ENCODE measurements around the gene SRRM1. TPM values are rescaled to one million over a fixed set of nuclear protein-coding genes. Genes with fewer than 3 reads are reported as not detected.
"Not testable (repeated sequence)": the region's sequence is repeated elsewhere in the genome, so short reads cannot be mapped to it uniquely, and the experiment has no call there.

The SRRM1 gene
- total RNA-seq, 1 experiment from 2014 or later: 55.3 TPM

- DNase-seq (ENCODE audit: low read depth): no peak
Measured at GRCh38 chr1:24695202-24695974, 52.3 kb downstream of the SRRM1 start.

DNA sequence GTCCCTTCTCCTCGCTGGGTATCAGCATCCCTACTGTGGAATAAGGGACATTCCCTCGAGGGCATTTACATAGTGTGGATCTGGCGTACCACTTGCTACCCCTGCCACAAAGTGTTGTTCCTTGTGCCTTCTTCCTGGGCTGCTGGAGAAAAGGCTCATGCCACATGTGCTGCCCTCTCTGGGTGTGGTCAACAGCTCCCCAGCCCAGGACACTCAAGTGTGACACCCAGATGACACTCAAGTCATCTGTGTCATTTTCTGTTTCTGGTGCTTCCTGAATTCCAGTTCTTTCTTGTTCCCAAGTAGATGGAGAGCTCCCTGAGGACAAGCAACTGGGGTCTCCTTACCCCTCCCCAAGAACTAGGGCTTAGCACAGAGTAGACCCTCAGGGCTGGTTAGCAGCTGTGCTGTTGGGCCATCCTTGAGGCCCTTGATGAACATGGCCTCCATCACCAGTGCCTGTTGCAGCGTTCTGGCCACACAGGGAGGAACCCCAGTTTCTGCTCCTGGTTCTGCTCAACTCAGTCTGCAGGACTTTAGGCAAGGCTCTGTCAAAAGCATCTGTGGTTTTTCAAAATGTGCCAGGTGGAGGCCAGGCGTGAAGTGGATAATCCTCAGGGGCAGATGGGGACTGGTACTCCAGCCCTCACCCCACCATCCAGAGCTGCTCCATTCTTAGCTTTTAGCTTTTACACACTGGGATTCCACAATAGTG is 53.1 kb downstream of the SRRM1 start:
- no peak for DNase-seq (ENCODE audit: low read depth)

DNA sequence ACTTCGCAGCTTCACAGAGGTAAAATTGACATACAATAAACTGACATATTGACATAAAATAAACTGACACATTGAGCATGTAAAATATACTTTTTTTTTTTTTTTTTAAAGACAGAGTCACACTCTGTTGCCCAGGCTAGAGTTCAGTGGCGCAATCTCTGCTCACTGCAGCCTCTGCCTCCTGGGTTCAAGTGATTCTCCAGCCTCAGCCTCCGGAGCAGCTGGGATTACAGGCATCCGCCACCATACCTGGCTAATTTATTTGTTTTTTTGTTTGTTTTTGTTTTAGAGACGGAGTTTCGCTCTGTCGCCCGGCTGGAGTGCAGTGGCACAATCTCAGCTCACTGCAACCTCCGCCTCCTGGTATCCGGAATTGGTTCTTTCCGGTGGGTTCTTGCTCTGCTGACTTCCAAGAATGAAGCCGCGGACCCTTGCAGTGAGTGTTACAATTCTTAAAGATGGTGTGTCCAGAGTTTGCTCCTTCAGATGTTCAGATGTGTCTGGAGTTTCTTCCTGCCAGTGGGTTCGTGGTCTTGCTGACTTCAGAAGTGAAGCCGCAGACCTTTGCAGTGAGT is 53.7 kb downstream of the SRRM1 start:
- no peak for DNase-seq (ENCODE audit: low read depth)

- DNase-seq (ENCODE audit: low read depth): not testable (repeated sequence)
Measured at GRCh38 chr1:24697453-24698001, 54.4 kb downstream of the SRRM1 start.

- DNase-seq (ENCODE audit: low read depth): not testable (repeated sequence)
Measured at GRCh38 chr1:24698326-24698725, 55.2 kb downstream of the SRRM1 start.

- DNase-seq (ENCODE audit: low read depth): peak; percentile 63
Measured at GRCh38 chr1:24699628-24700027, 56.5 kb downstream of the SRRM1 start.

DNA sequence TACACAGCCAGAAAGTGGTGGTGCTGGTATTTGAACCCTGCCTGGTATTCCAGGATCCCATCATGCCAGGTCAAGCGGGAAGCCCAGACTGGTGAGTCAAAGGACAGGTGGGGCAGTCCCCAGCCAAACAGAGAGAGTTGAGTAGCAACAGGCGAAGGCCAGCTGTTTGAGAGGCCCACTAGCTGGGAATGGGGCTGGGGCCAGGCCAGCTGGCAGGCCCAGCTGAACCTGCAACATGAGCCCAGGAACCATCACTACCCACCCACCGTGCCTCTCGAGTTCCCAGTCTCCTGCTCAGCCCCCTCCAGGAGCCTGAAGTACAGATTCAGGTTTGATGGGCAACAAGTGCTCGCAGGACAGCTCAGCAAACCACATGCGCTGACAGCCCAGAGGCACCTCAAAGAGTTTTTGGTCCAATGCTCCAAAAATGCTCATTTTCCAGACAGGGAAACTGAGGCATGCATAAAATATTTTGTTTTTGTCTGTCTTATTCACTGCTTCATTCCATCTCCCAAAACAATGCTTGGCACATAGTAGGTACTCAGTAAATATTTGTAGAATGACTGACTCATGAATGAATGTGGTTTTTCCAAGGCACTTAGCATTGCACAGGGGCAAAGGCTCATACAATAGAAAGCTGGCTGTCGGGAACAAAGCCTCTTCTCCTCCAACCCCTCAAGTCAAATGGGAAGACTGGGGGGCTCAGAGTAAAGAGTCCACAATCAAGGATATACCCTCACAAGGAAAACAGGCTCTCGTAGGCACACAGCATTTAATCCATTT is 59.6 kb downstream of the SRRM1 start:
- peak; percentile 93 for DNase-seq (ENCODE audit: low read depth)

- peak; percentile 81 for DNase-seq (ENCODE audit: low read depth)
Measured at GRCh38 chr1:24704411-24705259, 61.5 kb downstream of the SRRM1 start.

DNA sequence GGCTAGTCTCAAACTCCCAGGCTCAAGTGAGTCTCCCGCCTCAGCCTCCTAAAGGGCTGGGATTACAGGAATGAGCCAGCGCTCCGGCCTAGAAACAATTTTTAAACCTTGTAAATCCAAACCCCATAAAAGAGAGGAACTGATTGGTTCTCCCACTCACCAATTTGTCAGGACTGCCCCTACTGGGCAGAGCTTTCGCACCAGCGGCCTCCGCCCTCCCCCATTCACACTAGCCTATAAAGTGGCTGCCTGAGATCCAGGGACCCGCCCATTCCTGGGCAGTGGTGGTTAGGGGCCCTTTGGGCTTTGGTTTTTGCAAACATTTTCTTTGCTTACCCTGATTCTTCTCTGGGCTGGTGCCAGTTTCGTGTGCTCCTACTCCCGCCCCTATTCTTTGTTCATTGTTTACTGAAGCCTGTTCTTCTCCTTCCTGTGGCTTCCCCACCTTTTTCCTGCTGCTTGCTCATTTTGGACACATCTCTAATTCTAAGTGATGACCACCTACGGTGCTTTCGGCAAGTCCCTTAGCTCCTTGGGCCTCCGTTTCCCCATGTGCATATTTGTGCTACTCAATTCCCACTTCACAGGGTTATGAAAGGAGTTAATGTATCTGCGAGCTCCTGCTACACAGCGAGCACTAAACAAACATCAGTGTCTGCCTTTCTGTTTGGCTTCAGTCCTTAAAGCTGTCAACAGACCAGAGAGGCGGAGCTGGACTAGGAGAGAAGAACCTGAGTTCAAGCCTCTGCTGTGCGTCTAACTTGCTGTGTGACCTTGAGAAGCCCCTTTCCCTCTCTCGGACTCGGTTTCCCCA is 62.4 kb downstream of the SRRM1 start:
- peak; percentile 98 for DNase-seq (ENCODE audit: low read depth)

DNA sequence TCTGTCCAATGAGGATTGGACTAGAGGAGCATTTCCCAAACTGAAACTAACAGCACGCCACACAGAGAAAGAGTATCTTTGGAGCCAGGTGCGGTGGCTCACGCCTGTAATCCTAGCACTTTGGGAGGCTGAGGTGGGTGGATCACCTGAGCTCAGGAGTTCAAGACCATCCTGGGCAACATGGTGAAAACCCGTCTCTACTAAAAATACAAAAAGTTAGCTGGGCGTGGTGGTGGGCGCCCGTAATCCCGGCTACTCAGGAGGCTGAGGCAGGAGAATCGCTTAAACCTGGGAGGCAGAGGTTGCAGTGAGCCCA is 62.9 kb downstream of the SRRM1 start:
- not testable (repeated sequence) for DNase-seq (ENCODE audit: low read depth)

GRCh38 chr1:24707687-24708086 is 64.6 kb downstream of the SRRM1 start:
- DNase-seq (ENCODE audit: low read depth): peak; percentile 92

DNA sequence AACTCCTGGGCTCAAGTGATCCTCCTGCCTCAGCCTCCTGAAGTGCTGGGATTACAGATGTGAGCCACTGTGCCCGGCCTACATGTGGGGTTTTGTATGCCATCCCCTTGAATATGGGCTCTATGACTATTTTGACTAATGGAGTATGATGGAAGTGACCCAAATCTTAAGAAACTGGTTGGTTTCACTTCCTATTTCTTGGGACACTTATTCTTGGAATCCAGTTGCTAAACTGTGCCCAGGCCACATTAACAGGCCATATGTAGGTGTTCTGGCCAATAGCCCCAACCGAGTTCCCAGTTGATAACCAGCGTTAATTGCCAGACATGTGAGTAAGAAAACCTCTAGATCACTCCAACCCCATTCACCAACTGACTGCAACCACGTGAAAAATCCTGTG is 65.8 kb downstream of the SRRM1 start:
- no peak for DNase-seq (ENCODE audit: low read depth)

- no peak for DNase-seq (ENCODE audit: low read depth)
Measured at GRCh38 chr1:24709791-24710441, 66.8 kb downstream of the SRRM1 start.

GRCh38 chr1:24711329-24711728 is 68.2 kb downstream of the SRRM1 start:
- no peak for DNase-seq (ENCODE audit: low read depth)

DNA sequence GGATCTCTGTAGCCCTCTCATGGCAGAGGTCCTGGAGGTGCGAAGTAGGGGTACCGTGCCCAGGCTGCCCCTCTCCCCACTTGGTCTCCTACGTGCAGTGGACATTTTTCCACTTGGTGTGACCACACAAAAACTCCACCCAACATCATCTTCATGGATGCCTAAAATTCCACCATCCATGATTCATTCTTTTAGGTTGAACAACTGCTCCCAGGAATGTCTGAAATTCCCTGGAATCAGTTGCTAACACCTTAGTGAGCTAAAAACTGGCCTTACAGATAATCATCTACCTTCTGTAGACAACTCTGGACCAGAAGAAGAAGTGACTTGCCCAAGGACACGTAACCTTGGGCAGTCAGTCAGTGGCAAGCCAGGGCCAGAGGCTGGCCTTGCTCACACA is 70.1 kb downstream of the SRRM1 start:
- DNase-seq (ENCODE audit: low read depth): peak; percentile 75

GRCh38 chr1:24713736-24714135 is 70.6 kb downstream of the SRRM1 start:
- DNase-seq (ENCODE audit: low read depth): no peak

DNA sequence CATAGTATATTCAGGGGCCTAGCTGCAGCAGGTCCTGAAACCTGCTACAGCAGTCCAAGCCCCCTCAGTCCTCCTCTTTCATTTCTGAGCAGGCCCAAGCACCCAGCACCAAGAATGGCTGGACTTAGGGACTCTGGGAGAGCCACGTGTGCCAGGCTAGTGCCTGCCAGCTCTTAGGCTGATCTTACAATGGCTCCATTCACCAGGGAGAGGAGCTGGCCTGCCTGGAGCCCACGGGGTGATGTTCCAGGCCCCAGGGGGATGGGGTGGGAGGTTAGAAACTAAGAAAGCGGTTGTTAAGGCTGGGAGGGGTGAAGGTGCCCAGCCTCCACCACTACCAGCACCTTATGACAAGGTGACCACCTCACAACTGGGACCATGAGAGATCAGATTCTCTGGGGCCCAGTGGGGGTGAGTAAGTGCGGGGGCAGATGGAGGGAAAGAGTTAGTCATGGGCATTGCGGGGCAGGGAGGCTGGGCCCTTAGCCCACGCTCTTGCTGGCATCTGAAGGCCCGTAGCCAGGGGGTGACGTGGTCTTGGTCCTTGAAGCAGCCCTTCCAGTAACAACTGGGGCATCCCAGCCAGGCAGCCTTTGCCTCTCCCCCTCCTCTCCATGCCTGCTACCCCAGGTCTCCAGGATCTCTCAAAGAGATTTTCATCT is 71.9 kb downstream of the SRRM1 start:
- DNase-seq (ENCODE audit: low read depth): peak; percentile 79

DNA sequence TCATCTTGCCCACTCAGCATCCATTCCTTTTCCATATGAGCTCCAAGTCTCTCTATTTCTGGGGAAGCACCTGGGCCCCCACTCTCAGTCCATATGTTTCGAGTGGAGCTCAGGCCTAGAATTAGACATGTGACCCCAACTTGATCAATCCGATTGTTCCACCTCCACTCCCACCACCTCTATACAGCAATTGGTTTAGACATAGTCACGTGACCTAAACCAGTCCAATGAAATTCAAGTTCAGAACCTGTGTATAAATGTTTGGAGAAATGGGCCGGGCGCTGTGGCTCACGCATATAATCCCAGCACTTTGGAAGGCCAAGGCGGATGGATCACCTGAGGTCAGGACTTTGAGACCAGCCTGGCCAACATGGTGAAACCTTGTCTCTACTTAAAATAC is 72.6 kb downstream of the SRRM1 start:
- DNase-seq (ENCODE audit: low read depth): no peak
